ENCODE results near the gene HMGCLL1. TPM values are rescaled to one million over a fixed set of nuclear protein-coding genes. Genes with fewer than 3 reads are reported as not detected.

The HMGCLL1 gene
- total and polyA plus RNA-seq, 2 donors (not counting 1 experiment from before 2014, with no cell fraction given) = not detected

- H2AFZ ChIP-seq (ENCODE audit: insufficient read depth, low read depth, low read length, poor library complexity, severe bottlenecking) = no peak overlapping the region
- CTCF ChIA-PET = interaction anchor here (0.6 kb wide), 1 partner anchor 9 kb away, joined by 5 read pairs; no protein-coding TSS in a partner anchor
- H3K27me3 Mint-ChIP-seq = no peaks in the 10 kb centered on the region
- no peak overlapping the region for H3K4me3 ChIP-seq (ENCODE audit: control extremely low read depth in 1 of 5, extremely low read depth in 1 of 5, insufficient read depth in 1 of 5, low read depth in 2 of 5, low read length in 4 of 5)
- H3K27ac Mint-ChIP-seq = no peak overlapping the region
- ATAC-seq (ENCODE audit: low read depth) (no peak), DNase-seq (no peak)
- H3K4me1 ChIP-seq (ENCODE audit: control insufficient read depth in 2 of 2, insufficient read depth in 2 of 2, low read length in 2 of 2) = no peaks in the 10 kb centered on the region
- intact Hi-C loops (cut with micrococcal nuclease) = no loop called here
- no peak overlapping the region for H3K27ac ChIP-seq (ENCODE audit: low read length in 2 of 2)
- H3K4me1 Mint-ChIP-seq = no peaks in the 10 kb centered on the region
- H3K9me3 ChIP-seq (ENCODE audit: control extremely low read depth in 1 of 3, control insufficient read depth in 2 of 3, insufficient read depth in 1 of 3, low read length in 2 of 3) = no peaks in the 10 kb centered on the region
- no peak overlapping the region for H3K4me3 Mint-ChIP-seq
- no peaks in the 10 kb centered on the region for H3K27me3 ChIP-seq (replicated peaks in 1 of 4; ENCODE audit: control extremely low read depth in 1 of 4, control insufficient read depth in 3 of 4, insufficient read depth in 4 of 4, low read length in 3 of 4)
- no peaks in the 10 kb centered on the region for H4K20me1 ChIP-seq (ENCODE audit: control insufficient read depth, insufficient read depth, low read length, poor library complexity, severe bottlenecking)
- 82% methylated on average over 2 of the region's 3 CpGs for WGBS (ENCODE audit: insufficient coverage)
- TF ChIP-seq, protein P1, sequence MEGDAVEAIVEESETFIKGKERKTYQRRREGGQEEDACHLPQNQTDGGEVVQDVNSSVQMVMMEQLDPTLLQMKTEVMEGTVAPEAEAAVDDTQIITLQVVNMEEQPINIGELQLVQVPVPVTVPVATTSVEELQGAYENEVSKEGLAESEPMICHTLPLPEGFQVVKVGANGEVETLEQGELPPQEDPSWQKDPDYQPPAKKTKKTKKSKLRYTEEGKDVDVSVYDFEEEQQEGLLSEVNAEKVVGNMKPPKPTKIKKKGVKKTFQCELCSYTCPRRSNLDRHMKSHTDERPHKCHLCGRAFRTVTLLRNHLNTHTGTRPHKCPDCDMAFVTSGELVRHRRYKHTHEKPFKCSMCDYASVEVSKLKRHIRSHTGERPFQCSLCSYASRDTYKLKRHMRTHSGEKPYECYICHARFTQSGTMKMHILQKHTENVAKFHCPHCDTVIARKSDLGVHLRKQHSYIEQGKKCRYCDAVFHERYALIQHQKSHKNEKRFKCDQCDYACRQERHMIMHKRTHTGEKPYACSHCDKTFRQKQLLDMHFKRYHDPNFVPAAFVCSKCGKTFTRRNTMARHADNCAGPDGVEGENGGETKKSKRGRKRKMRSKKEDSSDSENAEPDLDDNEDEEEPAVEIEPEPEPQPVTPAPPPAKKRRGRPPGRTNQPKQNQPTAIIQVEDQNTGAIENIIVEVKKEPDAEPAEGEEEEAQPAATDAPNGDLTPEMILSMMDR (IDR thresholded peaks at IDR 0.05) = no peak
- no peak for TF ChIP-seq EZH2 (IDR thresholded peaks at IDR 0.05; ENCODE audit: borderline replicate concordance, insufficient read depth, low read depth, low read length, poor library complexity, severe bottlenecking)
- POLR2A ChIA-PET = no interaction called here
- H3K4me2 ChIP-seq (replicated peaks; ENCODE audit: low read depth, low read length, poor library complexity, severe bottlenecking) = no peak overlapping the region
- no peaks in the 10 kb centered on the region for H3K9me3 Mint-ChIP-seq (ENCODE audit: insufficient read depth)
- H3K79me2 ChIP-seq (ENCODE audit: control insufficient read depth, insufficient read depth, low read length) = no peaks in the 10 kb centered on the region
- no peaks in the 10 kb centered on the region for H3K36me3 ChIP-seq (replicated peaks in 1 of 2; ENCODE audit: control extremely low read depth in 1 of 2, control insufficient read depth in 1 of 2, extremely low read depth in 1 of 2, insufficient read depth in 2 of 2, low read length in 1 of 2)
- no peak overlapping the region for H3K9ac ChIP-seq (ENCODE audit: low read length)
These were observed 140.8 kb downstream of the HMGCLL1 start for GRCh38 chr6:55438203-55438602.

DNA sequence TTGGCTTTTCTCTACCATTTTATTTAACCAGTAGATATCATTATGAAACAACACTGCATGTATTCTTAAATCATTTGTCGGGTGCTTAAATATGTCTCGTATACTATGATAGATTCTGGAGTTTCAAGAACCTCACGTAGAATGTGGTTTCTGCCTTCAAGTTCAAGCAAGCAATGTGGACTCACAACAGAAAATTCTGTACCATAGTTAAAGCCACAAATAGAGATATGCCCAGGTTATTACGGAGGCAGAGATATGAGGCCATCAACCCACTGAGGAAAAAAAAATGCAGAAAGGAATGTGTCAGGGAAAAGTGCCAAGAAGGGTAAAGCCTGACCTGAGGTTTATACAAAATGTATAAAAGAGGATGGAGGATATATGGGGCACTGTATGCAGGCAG is 141.9 kb downstream of the HMGCLL1 start:
- intact Hi-C loops (cut with micrococcal nuclease) = no loop called here
- ATAC-seq (ENCODE audit: low read depth) (no peak), DNase-seq (no peak)
- Histone ChIP-seq H2AFZ (ENCODE audit: insufficient read depth, low read depth, low read length, poor library complexity, severe bottlenecking) (no peak overlapping the region), H3K9ac (ENCODE audit: low read length) (no peak overlapping the region), H3K79me2 (ENCODE audit: control insufficient read depth, insufficient read depth, low read length) (no peaks in the 10 kb centered on the region), H3K4me3 (ENCODE audit: control extremely low read depth in 1 of 5, extremely low read depth in 1 of 5, insufficient read depth in 1 of 5, low read depth in 2 of 5, low read length in 4 of 5) (no peak overlapping the region), H4K20me1 (ENCODE audit: control insufficient read depth, insufficient read depth, low read length, poor library complexity, severe bottlenecking) (no peaks in the 10 kb centered on the region), H3K4me1 (ENCODE audit: control insufficient read depth in 2 of 2, insufficient read depth in 2 of 2, low read length in 2 of 2) (no peaks in the 10 kb centered on the region), H3K36me3 (replicated peaks in 1 of 2; ENCODE audit: control extremely low read depth in 1 of 2, control insufficient read depth in 1 of 2, extremely low read depth in 1 of 2, insufficient read depth in 2 of 2, low read length in 1 of 2) (no peaks in the 10 kb centered on the region), H3K27ac (ENCODE audit: low read length in 2 of 2) (no peak overlapping the region), H3K9me3 (ENCODE audit: control extremely low read depth in 1 of 3, control insufficient read depth in 2 of 3, insufficient read depth in 1 of 3, low read length in 2 of 3) (no peaks in the 10 kb centered on the region), H3K27me3 (replicated peaks in 1 of 4; ENCODE audit: control extremely low read depth in 1 of 4, control insufficient read depth in 3 of 4, insufficient read depth in 4 of 4, low read length in 3 of 4) (no peaks in the 10 kb centered on the region), H3K4me2 (replicated peaks; ENCODE audit: low read depth, low read length, poor library complexity, severe bottlenecking) (no peak overlapping the region)
- Mint-ChIP-seq H3K27me3 (no peaks in the 10 kb centered on the region), H3K4me3 (no peak overlapping the region), H3K9me3 (ENCODE audit: insufficient read depth) (peaks cover 2% of the 10 kb centered on the region), H3K27ac (no peak overlapping the region), H3K4me1 (no peaks in the 10 kb centered on the region)
- CTCF ChIA-PET = no interaction called here
- POLR2A ChIA-PET = no interaction called here
- TF ChIP-seq, protein P1 (IDR thresholded peaks at IDR 0.05) = no peak
- no peak for TF ChIP-seq EZH2 (IDR thresholded peaks at IDR 0.05; ENCODE audit: borderline replicate concordance, insufficient read depth, low read depth, low read length, poor library complexity, severe bottlenecking)
- WGBS (ENCODE audit: insufficient coverage) = 100% methylated on average over 1 of the region's 4 CpGs
